ENCODE results near the gene GTPBP1.

The GTPBP1 gene

DNA sequence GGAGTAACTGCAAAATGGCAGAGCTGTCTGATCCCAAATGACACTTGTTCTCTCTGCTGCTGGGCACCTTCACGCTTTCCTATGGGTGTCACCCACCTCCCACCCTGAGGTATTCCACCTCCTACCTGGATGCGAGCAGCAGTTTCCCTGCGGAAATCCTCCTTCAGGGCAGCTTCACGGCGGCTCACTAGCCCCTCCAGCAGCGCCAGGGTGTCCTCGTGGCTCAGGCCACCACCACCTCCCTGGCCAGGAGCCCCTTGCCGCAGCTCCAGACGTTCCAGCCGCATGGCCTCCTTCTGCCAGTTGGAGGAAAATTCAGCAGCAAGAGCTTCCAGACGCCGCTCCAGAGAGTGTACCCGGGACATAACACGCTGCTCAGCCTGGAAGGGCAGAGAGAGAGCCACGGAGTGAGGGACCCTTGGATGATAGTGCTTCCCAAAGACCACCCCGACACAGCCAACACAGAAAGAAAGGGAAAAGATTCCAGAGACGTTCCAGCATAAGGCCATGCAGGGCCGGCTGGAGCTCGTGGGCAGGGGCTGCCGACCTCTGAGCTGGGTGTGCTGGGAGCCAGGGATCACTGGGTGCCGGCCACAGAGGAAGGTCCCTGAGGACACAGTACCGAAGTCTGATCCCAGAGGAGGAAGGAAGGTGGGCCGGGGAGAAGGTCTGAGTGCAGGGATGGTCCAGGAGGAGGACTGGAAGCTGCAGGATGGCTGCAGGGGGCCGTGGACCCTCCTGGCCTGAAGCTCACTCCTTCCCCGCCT lies 36.6 kb downstream of the GTPBP1 start:
- no peak for DNase-seq

DNA sequence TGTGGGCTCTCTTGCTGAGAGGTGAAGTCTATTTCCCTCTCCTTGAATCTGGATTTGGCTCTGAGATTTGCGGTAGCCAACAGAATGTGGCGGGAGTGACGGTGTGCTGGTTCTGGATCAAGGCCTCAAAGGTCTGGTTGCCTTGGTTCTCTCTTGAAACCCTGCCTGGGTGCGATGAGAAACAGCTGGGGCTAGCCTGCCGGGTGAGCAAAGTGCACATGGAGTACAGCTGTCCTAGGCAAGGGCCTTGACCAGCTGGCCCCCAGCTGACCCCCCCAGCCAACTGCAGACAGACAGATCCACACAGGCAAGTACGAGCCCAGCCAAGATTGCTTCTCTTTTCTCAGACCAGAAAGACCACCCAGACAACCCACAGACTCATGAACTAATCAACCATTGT lies 39.2 kb downstream of the GTPBP1 start:
- no peak for DNase-seq

DNA sequence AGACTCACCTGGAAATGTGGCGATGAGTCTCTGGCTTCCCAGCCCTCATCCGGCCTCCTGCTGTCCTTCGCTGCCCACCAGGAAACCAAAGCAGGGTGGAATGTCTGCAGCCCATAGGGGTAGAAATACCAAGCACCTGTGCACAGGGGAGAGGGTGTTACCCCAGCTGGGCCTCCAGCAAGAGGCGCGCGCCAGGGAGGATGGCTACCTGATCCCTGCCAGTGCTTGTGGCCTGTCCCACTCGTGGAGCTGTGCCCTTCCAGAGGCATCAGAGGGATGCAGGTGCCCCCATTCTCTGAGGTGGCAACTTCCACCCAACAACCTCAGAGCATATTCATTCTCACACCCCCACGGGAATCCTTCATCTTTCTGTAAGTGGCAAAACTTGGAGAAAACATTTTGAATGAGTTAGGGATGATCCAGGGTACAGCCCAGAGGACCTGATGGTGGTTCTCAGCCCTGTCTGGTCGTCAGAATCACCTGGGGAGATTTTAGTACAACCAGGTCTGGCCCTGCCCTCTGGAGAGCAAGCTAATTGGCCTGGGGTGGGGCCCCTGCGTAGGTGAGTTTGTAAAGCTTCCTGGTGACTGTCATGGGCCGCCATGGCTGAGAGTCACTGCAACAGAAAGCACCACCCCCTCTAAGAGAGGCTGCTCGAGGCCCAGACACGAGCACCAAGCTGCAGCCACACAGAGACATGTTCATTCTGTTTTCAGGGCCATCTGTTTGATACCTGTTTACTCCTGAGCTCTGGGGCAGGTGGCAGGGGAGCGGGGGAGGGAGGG lies 40.1 kb downstream of the GTPBP1 start:
- no peak for DNase-seq

DNA sequence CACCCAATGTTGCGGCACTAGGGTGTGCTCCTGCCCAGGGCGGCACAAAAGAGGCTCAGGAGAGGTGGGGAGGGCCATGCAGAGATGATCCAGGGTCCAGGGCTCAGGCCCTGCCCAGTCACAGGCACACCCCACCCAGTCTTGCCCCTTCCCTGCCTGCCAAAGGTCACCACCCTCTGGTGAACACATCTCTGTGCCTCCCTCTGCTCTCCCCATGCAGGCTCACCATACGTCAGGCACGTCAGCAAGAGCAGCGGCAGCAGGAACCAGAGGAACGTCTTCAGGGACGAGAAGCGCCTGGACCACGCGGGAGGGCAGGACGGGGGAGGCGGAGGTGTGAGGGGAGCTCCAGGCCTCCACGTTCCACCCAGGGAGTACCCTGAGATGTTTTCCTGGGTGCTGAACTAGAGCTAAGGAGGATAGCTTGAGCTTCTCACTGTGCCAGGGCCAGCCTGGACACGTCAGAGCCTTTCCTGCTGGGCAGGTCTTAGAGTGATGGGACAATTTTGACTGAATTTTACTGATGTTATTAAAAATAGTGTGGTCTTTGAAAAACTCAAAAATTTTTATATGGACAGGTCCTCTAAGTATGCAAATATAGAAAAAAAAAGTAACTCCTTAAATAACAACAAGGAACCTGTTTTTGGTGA lies 42.9 kb downstream of the GTPBP1 start:
- no peak for DNase-seq

DNA sequence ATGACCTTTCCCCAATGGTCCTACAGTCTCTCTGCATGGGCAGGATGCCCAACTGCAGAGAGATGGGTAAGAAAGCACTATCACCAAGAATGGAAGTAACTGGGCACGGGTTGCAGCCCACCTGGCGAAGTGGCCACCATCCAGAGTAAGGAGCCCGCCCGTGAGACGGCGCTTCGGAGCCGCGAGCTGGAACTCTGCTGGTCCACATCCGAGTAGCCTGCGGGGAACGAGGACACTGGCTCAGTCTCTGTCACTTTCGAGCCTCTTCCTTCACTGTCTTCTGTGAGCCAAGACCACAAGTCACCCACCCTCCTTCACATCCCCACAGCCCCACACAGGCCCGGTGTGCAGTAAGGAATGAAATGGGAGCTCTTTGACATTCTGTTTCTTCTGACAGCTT lies 44.4 kb downstream of the GTPBP1 start:
- no peak for DNase-seq

DNA sequence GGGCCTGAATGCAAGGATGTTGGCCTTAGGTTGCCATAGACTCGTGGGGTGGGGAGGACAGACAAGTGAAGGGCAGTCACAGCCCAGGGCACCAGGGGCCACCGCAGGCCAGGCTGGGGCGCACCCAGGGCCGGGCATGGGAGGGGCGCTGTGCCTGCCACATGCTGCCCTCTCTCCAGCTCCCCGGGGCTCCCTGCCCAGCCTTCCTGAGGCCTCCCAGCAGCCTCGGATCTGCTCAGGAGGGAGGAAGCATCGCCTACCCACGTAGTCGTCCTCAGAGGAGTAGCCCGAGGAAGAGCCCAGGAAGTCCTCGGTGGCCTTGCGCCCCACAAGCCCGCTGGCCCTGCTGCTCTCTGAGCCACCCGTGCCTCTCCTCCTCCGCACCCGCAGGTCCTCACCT lies 44.9 kb downstream of the GTPBP1 start:
- no peak for DNase-seq

DNA sequence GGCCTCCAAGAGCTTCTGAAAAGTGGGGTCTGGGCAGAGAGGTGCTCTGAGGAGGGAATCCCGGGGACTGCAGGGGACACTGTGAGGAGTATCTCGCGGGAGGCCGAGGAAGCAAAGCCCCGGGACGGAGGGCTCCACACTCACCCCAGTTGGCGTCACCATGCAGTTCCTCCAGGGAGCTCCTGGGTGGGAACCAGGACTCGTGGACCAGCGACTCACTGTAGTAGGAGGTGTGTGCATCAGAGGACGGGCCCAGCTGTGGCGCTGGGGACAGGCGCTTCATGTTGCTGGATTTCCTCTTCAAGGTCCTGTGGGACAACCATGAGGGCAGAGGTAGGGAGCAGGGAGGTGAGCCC lies 45.3 kb downstream of the GTPBP1 start:
- DNase-seq: no peak

DNA sequence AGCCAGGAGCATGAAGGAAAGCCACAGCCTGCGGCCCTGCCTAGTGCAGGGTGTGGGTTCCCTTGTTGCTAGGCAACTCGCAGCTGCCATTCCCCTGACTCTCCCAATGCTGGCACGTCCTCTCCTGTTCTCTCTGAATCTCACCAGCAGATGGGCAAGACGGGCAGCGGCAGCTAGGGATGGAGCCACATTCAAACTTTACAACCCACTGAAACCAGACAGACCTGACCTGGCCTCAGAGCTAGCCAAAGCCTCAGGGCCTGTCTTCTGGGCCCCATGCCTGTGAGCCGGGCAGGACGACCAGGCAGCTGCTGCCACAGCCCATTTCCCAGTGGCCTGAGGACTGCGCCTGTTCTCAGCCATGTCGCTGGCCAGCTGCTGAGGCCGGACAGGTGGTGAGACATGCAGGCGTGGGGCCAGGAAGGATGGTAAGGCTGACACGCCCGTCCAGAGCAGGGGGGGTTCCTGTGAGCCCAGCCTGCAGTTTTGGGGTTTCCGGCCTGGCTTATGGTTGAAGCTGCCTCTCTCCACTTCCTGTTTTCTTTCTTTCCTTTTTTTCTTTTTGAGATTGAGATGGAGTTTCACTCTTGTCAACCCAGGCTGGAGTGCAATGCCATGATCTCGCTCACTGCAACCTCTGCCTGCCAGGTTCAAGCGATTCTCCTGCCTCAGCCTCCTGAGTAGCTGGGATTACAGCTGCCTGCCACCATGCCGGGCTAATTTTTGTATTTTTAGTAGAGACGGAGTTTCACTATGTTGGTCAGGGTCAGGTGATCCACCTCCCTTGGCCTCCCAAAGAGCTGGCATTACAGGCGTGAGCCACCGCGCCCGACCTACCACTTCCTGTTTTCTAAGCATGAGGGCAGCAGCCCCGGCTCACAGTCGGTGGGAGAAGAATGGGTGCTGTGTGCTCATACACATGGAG lies 45.9 kb downstream of the GTPBP1 start:
- DNase-seq: no peak

DNA sequence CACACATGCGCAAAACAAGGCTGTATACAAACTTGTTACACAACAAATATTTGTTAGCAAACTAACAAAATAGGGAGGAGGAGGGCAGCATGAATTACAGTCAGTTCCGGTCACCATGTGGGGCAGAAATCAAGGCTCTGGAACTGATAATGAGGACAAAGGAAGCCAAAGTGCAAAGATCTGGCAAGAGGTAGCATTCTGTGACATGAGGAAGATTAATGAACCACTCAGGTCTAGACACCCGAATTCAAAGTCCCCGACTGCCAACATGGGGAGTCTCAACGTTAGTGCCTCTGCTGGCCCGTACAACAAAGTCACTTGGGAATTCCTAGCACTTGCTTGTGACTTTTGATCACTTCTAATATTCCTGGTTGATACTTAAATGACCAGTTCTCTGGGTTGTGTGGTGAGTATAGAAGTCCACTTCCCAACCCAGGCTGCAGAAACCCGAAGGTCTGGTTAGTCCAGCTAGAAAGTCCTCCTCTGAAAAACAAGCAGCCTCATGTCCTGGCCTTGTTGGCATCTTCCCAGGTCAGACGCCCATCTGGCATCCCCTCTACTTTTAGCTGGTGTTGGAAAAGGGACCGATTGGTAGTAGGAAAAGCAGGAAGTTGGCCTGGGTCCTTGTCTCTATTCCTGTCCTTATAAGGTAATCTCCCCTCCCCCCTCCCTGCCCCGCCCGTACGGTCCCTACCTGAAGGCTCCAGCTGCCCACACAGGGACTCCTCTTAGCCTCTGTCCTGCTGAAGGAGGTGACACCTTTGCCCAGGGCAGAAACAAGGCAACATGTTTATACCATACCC lies 48.4 kb downstream of the GTPBP1 start:
- DNase-seq: no peak

DNA sequence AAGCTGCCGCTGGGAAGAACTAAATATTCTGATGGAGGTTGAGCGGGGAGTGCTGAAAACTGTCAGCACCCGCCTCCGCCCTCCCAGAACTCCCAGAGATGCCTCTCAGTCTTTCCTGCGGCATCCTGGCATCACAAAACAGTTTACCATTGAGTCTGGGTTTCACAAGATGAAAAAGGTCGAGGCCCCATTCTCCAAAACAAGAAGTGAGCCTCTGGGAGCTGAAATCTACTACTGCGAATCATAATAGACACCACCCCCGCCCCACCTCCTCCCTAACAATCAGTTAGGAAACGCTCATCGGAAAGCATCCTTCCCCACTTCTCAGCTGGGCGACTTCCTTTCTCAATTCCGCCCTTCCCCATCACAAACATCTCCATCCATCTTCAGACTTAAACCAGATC lies 49.0 kb downstream of the GTPBP1 start:
- no peak for DNase-seq

DNA sequence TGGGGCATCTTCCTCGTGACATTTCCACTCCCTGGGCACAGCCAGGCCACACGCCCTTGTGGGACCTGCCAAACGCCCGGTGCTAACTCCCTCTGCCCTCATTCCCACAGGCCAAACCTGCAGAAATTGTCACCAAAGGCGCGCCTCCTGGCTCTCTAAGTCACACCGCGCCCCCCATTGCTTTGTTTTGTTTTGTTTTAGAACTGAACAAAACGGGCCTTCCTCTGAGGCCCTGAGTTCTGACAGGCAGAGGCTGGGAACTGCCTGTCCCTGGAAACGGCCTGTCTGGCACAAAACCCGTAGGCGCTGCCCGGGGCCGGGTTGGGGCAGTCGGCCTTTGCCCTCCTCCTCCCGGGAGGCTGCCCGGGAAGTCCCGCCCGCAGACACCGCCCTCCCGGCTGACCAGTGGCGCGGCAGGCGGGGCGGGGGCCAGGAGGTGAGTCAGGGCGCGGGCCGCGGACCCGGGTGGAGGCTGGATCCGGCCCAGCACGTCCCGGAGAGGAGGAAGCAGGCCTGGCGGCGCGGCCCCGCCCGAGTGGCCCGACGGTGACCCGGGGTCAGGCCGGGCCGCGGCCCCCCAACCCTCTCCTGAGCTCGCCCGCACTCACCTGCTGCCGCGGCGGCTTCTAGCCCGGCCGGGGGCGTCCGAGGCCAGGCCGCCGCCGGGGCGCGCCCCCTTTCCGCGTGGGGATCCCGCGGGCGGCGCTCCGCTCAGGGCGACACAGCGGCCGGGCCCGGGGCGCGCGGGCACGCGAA lies 49.6 kb downstream of the GTPBP1 start:
- peak; percentile 83 for DNase-seq

DNA sequence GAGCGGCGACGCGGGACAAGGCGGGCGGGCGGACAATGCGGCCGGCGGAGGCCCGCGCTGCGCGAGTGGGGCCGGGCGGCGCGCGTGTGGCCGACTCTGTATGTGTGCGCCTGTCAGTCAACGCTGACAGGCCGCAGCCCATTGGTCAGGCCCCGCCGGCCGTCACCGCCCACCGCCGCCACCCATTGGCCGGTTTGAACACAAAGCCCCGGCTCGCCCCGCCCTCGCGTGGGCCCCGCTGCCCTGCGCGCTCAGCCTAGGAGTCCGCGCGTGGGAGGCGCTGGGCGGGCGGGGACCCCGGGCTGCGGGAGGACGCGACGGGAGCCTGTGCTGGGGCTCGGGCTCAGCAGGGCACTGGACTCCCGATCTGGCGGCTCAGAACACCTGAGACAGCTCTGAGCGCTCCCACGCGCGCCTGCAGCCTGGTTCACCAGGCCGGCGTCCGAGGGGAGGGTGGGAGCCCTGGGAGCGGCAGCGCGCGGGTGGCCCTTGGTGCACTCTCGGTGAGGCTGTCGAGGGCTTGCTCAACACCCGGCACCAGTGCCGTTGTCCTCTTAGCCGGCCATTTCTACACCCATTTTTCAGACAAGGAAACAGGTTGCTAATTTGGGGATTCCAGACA lies 50.3 kb downstream of the GTPBP1 start, which contains the start of gene SUN2:
SUN2 (minus strand) TSS at position 88 of the 622 bp plus-strand sequence. CDS start 3,370 bp downstream, outside the sequence.
- DNase-seq: peak; percentile 57

DNA sequence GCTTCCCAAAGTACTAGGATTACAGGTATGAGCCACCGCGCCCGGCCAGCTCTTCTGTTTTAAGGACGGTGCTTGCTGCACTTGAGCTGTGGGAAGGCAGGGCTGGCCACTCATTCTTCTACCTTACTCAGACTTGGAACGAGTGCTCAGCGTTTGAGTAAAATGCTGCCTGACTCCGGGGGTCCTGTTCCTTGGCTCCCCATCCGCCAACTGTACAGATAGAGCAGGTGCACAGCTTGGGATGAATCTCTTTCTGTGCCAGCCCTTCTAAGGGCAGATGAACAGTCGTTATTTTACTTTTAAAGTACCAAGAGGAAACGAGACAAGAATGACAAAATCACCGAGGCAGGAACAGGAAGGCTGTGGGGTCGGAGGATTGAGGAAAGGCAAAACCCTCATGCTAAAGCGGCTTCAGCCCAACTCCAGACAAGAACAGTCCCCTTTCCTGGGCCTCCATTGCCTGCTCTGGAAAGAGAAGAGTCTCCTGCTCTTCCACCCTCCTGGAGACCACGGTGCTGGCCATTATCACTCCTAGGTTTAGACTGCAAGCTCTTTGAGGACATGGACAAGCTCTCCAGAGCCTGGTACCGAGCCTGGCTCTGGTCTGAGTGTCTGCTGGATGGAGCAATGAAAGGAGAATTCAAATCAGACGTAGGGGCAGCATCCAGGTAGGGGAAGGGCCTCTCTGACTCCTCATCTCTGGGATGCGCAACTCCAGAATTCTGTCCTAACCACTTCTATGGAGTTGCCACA lies 51.1 kb downstream of the GTPBP1 start:
- no peak for DNase-seq

DNA sequence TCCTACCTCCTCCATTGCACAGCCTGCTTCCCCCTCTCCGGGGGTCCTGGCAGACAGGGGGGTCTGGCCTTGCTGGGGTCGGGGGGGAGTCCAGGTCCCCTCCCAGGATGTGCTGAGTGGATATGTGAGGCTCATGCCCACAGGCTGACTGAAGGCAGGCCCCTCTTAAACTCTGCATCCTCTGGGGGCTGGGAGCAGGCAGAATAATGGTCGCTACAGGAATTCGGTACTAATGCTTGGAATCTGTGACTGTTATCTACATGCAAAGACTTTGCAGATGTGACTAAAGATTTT lies 51.7 kb downstream of the GTPBP1 start:
- no peak for DNase-seq

DNA sequence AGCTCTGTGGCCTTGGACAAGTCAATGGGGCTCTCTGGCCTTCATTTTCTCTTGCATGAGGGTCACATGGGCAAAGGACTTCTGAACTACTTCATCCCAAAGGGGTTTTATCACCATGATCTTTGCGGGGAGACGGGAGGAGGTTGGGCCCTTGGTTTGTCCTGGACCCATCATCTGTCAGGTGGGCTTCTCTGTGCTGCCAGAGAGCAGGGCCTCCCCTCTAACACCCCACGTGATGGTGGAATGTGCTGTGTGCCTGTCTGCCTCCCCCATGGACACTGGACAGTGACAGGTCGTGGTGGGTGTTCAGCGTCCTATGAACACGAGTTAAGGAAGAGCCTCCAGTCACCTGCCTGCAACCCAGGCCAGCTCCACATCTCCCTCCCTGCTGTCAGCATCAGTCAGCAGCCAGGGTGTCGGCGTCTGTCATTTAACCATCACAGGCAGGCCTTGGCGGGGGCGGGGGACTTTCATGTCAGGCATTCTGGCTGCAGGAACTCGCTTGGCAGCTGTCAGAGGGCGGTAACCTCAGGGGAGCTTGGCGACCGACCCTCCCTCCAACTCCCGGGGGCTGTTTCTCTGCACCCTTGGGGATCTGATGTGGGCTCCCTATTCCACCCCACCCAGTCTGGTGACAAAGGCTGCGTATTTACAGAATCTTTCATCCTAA lies 52.7 kb downstream of the GTPBP1 start:
- DNase-seq: no peak

DNA sequence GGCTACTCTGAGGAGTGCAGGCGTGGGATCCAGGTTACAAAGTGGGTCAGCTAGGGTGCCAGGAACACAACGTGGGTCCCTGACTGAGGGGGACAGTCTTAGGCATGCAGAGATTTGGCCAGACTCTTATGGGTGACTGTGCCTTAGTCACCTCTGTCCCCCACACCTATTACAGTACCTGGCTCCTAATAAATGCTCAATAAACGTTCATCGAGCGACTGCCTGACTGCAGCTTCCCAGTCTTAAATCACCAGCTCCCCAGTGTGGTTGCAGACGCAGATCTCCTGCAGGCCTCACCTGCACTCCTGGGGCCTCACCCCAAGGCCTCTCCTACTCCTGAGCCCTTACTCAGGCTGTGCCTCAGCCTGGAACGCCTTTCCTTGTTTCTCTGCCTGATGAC lies 53.3 kb downstream of the GTPBP1 start:
- DNase-seq: no peak

DNA sequence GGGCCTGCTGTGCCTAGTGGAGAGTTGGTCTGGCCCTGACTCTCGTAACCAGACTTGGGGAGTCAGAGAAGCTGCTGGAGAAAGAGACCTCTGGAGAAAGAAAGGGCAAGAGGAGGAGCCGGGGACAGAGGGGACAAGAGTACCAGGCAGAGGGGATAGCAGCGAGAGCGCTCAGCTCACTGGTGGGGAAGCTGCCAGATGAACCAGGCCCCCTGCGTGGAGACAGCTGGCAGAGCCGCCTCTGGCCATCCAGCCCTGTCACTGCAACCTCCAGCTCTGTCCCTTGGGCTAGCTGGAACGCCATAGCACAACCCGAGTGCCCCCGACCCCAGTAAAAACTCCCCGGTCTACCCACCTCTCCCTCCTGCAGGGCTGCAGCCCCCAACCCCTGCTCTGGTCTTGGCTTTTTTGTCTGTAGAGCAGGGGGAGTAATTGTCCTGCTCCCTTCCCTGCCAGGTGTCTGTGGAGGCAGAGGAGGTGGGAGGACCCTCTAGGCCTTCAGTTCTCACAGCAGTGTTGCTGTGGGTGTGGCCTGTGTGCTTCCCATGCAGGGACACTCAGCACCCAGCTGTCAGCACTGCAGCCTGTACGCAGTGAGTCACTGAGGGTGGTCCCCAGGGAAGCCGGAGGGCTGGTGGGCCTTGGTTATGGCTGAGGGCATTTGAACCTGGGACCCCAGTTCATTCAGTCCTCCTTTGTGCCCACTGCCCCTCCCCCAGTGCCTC lies 54.9 kb downstream of the GTPBP1 start:
- no peak for DNase-seq

Data from GOT3 (cell line).